H1 (cell line): ENCODE data around the gene DOCK10. TPM values are rescaled to one million over a fixed set of nuclear protein-coding genes. Genes with fewer than 3 reads are reported as not detected.

ENCODE experiments used
- CTCF ChIA-PET: fragments of 300-600 bp; sonication (Branson Sonifier 250); formaldehyde crosslinking; loops from one replicate; lab custom pipeline; 2021; ENCODE audit not compliant: partially characterized antibody; lab: Charles Lee
- POLR2A ChIA-PET: fragments of 300-600 bp; sonication (Branson Sonifier 250); formaldehyde crosslinking; loops from one replicate; lab custom pipeline; 2021; ENCODE audit warnings: inconsistent platforms; ENCODE audit not compliant: partially characterized antibody; lab: Charles Lee
- DNase-seq, 2 experiments: peaks; one replicate each; pipeline versions ENCODE4 v3.0.0 to v3.0.0-alpha.2; 2010 to 2022; ENCODE audit warnings: low spot score in 2 of 2, low read depth in 1 of 2, mixed read lengths in 1 of 2
- FAIRE-seq: peaks from 2 replicates; lab custom pipeline; 2011; peaks lifted over from hg19 to GRCh38; lab: Jason Lieb, UNC
- H2AFZ ChIP-seq: 2 replicates; pipeline ENCODE4 v1.8.1; 2012; ENCODE audit warnings: low read length, inconsistent platforms
- H2AK5ac ChIP-seq: 2 replicates; pipeline ENCODE4 v1.6.1; 2013; ENCODE audit warnings: low read depth, low read length
- H2BK120ac ChIP-seq: replicated peaks from 2 replicates; pipeline ENCODE3; 2013; ENCODE audit warnings: low read depth, low read length, inconsistent platforms
- H2BK12ac ChIP-seq: 2 replicates; pipeline ENCODE4 v1.6.1; 2013; ENCODE audit warnings: low read depth, low read length
- H2BK15ac ChIP-seq: 2 replicates; pipeline ENCODE4 v1.6.1; 2013; ENCODE audit warnings: low read length
- H2BK20ac ChIP-seq: 2 replicates; pipeline ENCODE4 v1.6.1; 2013; ENCODE audit warnings: low read length
- H2BK5ac ChIP-seq: 2 replicates; pipeline ENCODE4 v1.6.1; 2013; ENCODE audit warnings: low read depth, low read length
- H3K14ac ChIP-seq: 2 replicates; pipeline ENCODE4 v1.6.1; 2013; ENCODE audit warnings: inconsistent platforms; ENCODE audit not compliant: insufficient read length
- H3K18ac ChIP-seq: 2 replicates; pipeline ENCODE4 v1.6.1; 2013; ENCODE audit warnings: low read length; ENCODE audit errors: extremely low read depth
- H3K23ac ChIP-seq: 2 replicates; pipeline ENCODE4 v1.6.1; 2013; ENCODE audit warnings: inconsistent platforms; ENCODE audit not compliant: insufficient read length
- H3K23me2 ChIP-seq: 2 replicates; pipeline ENCODE4 v1.6.1; 2013; ENCODE audit warnings: low read depth, low read length
- H3K27ac ChIP-seq: 2 replicates; pipeline ENCODE4 v1.6.1; 2011; ENCODE audit warnings: low read depth, low read length, inconsistent platforms
- H3K27me3 ChIP-seq, 4 experiments: replicated peaks in 1 of 4; 1 replicate in 1 of 4; 2 replicates in 3 of 4; pipeline versions ENCODE4 v1.6.1 to v1.8.1; 2011 to 2013; ENCODE audit warnings: low read length in 3 of 4, mild to moderate bottlenecking in 3 of 4, inconsistent platforms in 2 of 4, mixed read lengths in 2 of 4, moderate library complexity in 1 of 4; ENCODE audit not compliant: control insufficient read depth in 3 of 4, insufficient read depth in 3 of 4; ENCODE audit errors: extremely low read depth in 1 of 4
- H3K36me3 ChIP-seq, 4 experiments: 2 replicates each; pipeline versions ENCODE4 v1.6.1 to v1.8.1; 2011 to 2013; ENCODE audit warnings: mild to moderate bottlenecking in 4 of 4, low read length in 3 of 4, moderate library complexity in 2 of 4, control low read depth in 1 of 4, inconsistent platforms in 1 of 4; ENCODE audit not compliant: insufficient read depth in 4 of 4, control insufficient read depth in 2 of 4
- H3K4ac ChIP-seq: replicated peaks from 2 replicates; pipeline ENCODE3; 2013; ENCODE audit warnings: low read length, low read depth, mixed read lengths, inconsistent platforms; ENCODE audit not compliant: insufficient read length
- H3K4me1 ChIP-seq, 4 experiments: replicated peaks in 1 of 4; 1 replicate in 1 of 4; 2 replicates in 3 of 4; pipeline versions ENCODE4 v1.6.1 to v1.8.1; 2011 to 2013; ENCODE audit warnings: low read length in 3 of 4, inconsistent platforms in 2 of 4, mixed read lengths in 1 of 4; ENCODE audit not compliant: insufficient read depth in 4 of 4, control insufficient read depth in 3 of 4
- H3K4me2 ChIP-seq, 2 experiments: 2 replicates each; pipeline versions ENCODE4 v1.6.1 to v1.8.1; 2011 to 2013; ENCODE audit warnings: low read depth in 2 of 2, low read length in 2 of 2, control low read depth in 1 of 2, inconsistent platforms in 1 of 2, mild to moderate bottlenecking in 1 of 2; ENCODE audit not compliant: insufficient read depth in 1 of 2
- H3K4me3 ChIP-seq, 4 experiments: fragments of 200-600, 300-600 bp in 1 of 4; sonication (generic), shearing (Covaris generic), sonication (Bioruptor Twin) in 1 of 4; 2 replicates each; pipeline versions ENCODE4 v1.5.1 to v1.8.1; 2011 to 2016; ENCODE audit warnings: low read length in 4 of 4, low read depth in 3 of 4, control low read depth in 2 of 4, inconsistent platforms in 2 of 4, mild to moderate bottlenecking in 2 of 4, mixed read lengths in 1 of 4, moderate library complexity in 1 of 4; ENCODE audit not compliant: insufficient read depth in 2 of 4; ENCODE audit errors: extremely low read depth in 1 of 4
- H3K56ac ChIP-seq: replicated peaks from 2 replicates; pipeline ENCODE3; 2013; ENCODE audit warnings: low read depth, mild to moderate bottlenecking, mixed read lengths, low read length, inconsistent platforms; ENCODE audit not compliant: insufficient read length
- H3K79me1 ChIP-seq: 2 replicates; pipeline ENCODE4 v1.6.1; 2013; ENCODE audit warnings: low read depth, low read length, control low read depth
- H3K79me2 ChIP-seq, 2 experiments: 2 replicates each; pipeline versions ENCODE4 v1.6.1 to v1.8.1; 2012 to 2013; ENCODE audit warnings: low read length in 2 of 2, mild to moderate bottlenecking in 2 of 2, inconsistent platforms in 1 of 2; ENCODE audit not compliant: insufficient read depth in 2 of 2, control insufficient read depth in 1 of 2
- H3K9ac ChIP-seq, 4 experiments: replicated peaks in 1 of 4; 1 replicate in 1 of 4; 2 replicates in 3 of 4; pipeline versions ENCODE4 v1.6.1 to v1.8.1; 2011 to 2013; ENCODE audit warnings: low read depth in 3 of 4, low read length in 3 of 4, control low read depth in 2 of 4, mild to moderate bottlenecking in 2 of 4, moderate library complexity in 2 of 4, inconsistent platforms in 1 of 4; ENCODE audit errors: extremely low read depth in 1 of 4
- H3K9me3 ChIP-seq, 2 experiments: 2 replicates each; pipeline versions ENCODE4 v1.6.1 to v1.8.1; 2012 to 2013; ENCODE audit warnings: mild to moderate bottlenecking in 2 of 2, moderate library complexity in 2 of 2, control low read depth in 1 of 2, inconsistent platforms in 1 of 2, low read depth in 1 of 2, low read length in 1 of 2, mixed read lengths in 1 of 2; ENCODE audit not compliant: insufficient read depth in 2 of 2
- H4K20me1 ChIP-seq, 2 experiments: replicated peaks in 1 of 2; 2 replicates each; pipeline versions ENCODE3 to v1.8.1; 2011 to 2013; ENCODE audit warnings: inconsistent platforms in 2 of 2, low read length in 2 of 2, mild to moderate bottlenecking in 1 of 2; ENCODE audit not compliant: insufficient read depth in 2 of 2, control insufficient read depth in 1 of 2
- H4K5ac ChIP-seq: 2 replicates; pipeline ENCODE4 v1.6.1; 2013; ENCODE audit warnings: low read length, low read depth, mixed read lengths, inconsistent platforms; ENCODE audit not compliant: insufficient read length
- H4K8ac ChIP-seq: 2 replicates; pipeline ENCODE4 v1.8.0; 2013; ENCODE audit warnings: mild to moderate bottlenecking, moderate library complexity, low read length, inconsistent platforms; ENCODE audit not compliant: insufficient read depth; ENCODE audit errors: extremely low read depth
- H4K91ac ChIP-seq: replicated peaks from 2 replicates; pipeline ENCODE3; 2013; ENCODE audit warnings: low read length, mixed read lengths, inconsistent platforms; ENCODE audit not compliant: insufficient read length
- BACH1 ChIP-seq: IDR thresholded peaks from 2 replicates; pipeline ENCODE4 v1.6.1; 2012; ENCODE audit warnings: low read length, improper control_type of control experiment
- BCL11A ChIP-seq, 2 experiments: IDR thresholded peaks; one replicate each; pipeline ENCODE4 v1.6.1; 2011; ENCODE audit warnings: low read depth in 2 of 2, low read length in 2 of 2, mild to moderate bottlenecking in 2 of 2
- BRCA1 ChIP-seq: IDR thresholded peaks from 2 replicates; pipeline ENCODE4 v1.6.1; 2012; ENCODE audit warnings: low read depth, low read length, improper control_type of control experiment
- CBX5 ChIP-seq: fragments of 300-800, 300-1000 bp; sonication (generic); IDR thresholded peaks from 2 replicates; pipeline ENCODE4 v1.7.1; 2016; ENCODE audit warnings: antibody characterized with exemption, low read length, low read depth
- CEBPB ChIP-seq: IDR thresholded peaks from 2 replicates; pipeline ENCODE4 v1.6.1; 2012; ENCODE audit warnings: low read depth, low read length
- RAD21 ChIP-seq, 2 experiments: IDR thresholded peaks in 1 of 2; conservative IDR thresholded peaks in 1 of 2; 2 replicates each; pipeline ENCODE4 v1.6.1; 2011; ENCODE audit warnings: low read depth in 2 of 2, low read length in 2 of 2, improper control_type of control experiment in 1 of 2, inconsistent platforms in 1 of 2, mild to moderate bottlenecking in 1 of 2, moderate library complexity in 1 of 2
- SP2 ChIP-seq: IDR thresholded peaks from 2 replicates; pipeline ENCODE4 v1.6.1; 2012; ENCODE audit warnings: mild to moderate bottlenecking, low read length, inconsistent platforms
- TAF7 ChIP-seq: optimal IDR thresholded peaks from 2 replicates; pipeline ENCODE3; 2011; ENCODE audit warnings: low read depth, mild to moderate bottlenecking, inconsistent platforms, low read length, moderate library complexity, borderline replicate concordance
- WGBS, 2 experiments: shearing (Covaris generic) in 1 of 2; methylation state at CpG; one replicate each; pipeline versions ENCODE4 v1.1.6 to v1.1.7; 2013 to 2015; ENCODE audit warnings: low lambda C conversion rate in 2 of 2, mixed read lengths in 2 of 2, inconsistent platforms in 1 of 2, low coverage in 1 of 2, missing lambda C conversion rate in 1 of 2; ENCODE audit not compliant: insufficient replicate concordance in 2 of 2, insufficient coverage in 1 of 2, insufficient read length in 1 of 2; ENCODE audit errors: extremely low coverage in 1 of 2, missing lambda C conversion rate in 1 of 2; 5-methylcytosine and 5-hydroxymethylcytosine counted together
- polyA plus RNA-seq, 7 experiments: library from polyadenylated mRNA; depleted of rRNA in 3 of 7; stranded (reverse) in 5 of 7; unstranded in 2 of 7; fragments of >200 nt in 5 of 7; fragments of 200-250 nt in 2 of 7; gene quantifications; 1 replicate in 5 of 7; 2 replicates in 1 of 7; 4 replicates in 1 of 7; pipeline versions ENCODE4 v1.2.1 to v1.2.3, GENCODE V29; 2011 to 2013; ENCODE audit warnings: missing spikeins in 2 of 7, mixed read lengths in 2 of 7
- total RNA-seq: library from RNA; stranded (reverse); fragmentation: NEBNext Ultra II Directional; extraction: Animal tissue kit (Norgen Biotek cat#: 25700); gene quantifications from 2 replicates; pipeline ENCODE4 v1.2.1, GENCODE V29; 2021
- TF ChIP-seq, protein P1 (sequence below): IDR thresholded peaks from 2 replicates; pipeline ENCODE4 v1.6.1; 2012; ENCODE audit warnings: low read length, inconsistent platforms

DOCK10 gene
- total and polyA plus RNA-seq, 2 of the 8 experiments (the other 6 are each of a cell fraction or from before 2014, with no cell fraction given): 0.33 to 1.6 TPM

DNA sequence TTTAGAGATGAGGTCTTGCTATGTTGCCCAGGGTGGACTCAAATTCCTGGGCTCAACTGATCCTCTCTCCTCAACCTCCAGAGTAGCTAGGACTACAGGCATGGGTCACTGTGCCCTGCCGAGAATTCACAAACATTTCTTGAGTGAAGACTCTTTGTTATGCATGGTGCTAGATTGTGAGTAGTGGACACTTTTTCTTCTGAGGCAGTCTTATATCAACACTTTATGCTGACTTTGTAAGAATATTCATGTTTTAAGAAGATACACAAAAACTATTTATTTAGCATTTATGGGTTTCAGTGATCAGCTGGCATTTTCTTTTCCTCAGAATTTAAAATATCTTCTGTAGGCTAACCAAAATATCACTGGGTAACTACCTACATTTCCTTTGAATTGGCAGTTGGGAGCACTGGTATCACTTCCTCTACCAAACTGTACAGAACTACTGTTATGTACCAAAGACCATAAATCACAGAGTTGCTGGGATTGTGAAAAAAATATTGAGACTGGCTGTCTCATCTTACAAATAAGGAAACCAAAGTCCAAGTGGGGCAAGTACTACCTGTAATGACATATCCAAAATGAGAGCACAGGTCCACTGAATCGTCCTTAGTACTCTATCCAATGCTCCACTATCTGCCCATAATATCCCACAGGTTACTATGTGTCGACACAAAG, 34.0 kb downstream of the DOCK10 start:
- POLR2A ChIA-PET: no interaction called here
- no peak overlapping the region for H4K91ac ChIP-seq
- H3K36me3 ChIP-seq: no peaks in the 10 kb centered on the region
- no peak overlapping the region for H3K18ac ChIP-seq
- H2BK12ac ChIP-seq: no peak overlapping the region
- no peaks in the 10 kb centered on the region for H3K79me1 ChIP-seq
- WGBS, 2 experiments: 93% methylated on average over 3 of the region's 3 CpGs; no CpG with 5 or more reads in 1 of the 2 experiments
- no peak overlapping the region for H3K4ac ChIP-seq
- no peak overlapping the region for H3K56ac ChIP-seq
- no peak overlapping the region for H4K8ac ChIP-seq
- H3K4me1 ChIP-seq: no peaks in the 10 kb centered on the region; a peak in 2 of 7 replicates
- CTCF ChIA-PET: interaction anchor here (0.6 to 3.4 kb wide), 26 partner anchors 9 to 650 kb away, joined by 3 to 15 read pairs (median 4); no protein-coding TSS in a partner anchor
- H3K27me3 ChIP-seq: no peaks in the 10 kb centered on the region
- H2AK5ac ChIP-seq: no peak overlapping the region
- no peak for DNase-seq
- no peak overlapping the region for H3K27ac ChIP-seq
- H3K9me3 ChIP-seq: no peaks in the 10 kb centered on the region
- no peak overlapping the region for H3K4me2 ChIP-seq
- no peak for FAIRE-seq
- no peak overlapping the region; the same call in 1 of the 2 replicates for H2AFZ ChIP-seq
- no peak overlapping the region for H3K4me3 ChIP-seq
- no peak overlapping the region for H2BK5ac ChIP-seq
- no peak overlapping the region for H4K5ac ChIP-seq
- no peak overlapping the region for H2BK20ac ChIP-seq
- H2BK120ac ChIP-seq: no peak overlapping the region
- no peaks in the 10 kb centered on the region for H3K79me2 ChIP-seq
- H4K20me1 ChIP-seq: no peaks in the 10 kb centered on the region
- no peak overlapping the region for H3K14ac ChIP-seq
- H3K9ac ChIP-seq: no peak overlapping the region
- H3K23me2 ChIP-seq: no peaks in the 10 kb centered on the region
- no peak overlapping the region for H2BK15ac ChIP-seq
- H3K23ac ChIP-seq: no peak overlapping the region
- TF ChIP-seq RAD21 (IDR thresholded peaks at IDR 0.05 in 1 of 2, conservative IDR thresholded peaks at IDR 0.05 in 1 of 2; ENCODE audit: low read depth in 2 of 2, low read length in 2 of 2): no peak
- TF ChIP-seq, protein P1, sequence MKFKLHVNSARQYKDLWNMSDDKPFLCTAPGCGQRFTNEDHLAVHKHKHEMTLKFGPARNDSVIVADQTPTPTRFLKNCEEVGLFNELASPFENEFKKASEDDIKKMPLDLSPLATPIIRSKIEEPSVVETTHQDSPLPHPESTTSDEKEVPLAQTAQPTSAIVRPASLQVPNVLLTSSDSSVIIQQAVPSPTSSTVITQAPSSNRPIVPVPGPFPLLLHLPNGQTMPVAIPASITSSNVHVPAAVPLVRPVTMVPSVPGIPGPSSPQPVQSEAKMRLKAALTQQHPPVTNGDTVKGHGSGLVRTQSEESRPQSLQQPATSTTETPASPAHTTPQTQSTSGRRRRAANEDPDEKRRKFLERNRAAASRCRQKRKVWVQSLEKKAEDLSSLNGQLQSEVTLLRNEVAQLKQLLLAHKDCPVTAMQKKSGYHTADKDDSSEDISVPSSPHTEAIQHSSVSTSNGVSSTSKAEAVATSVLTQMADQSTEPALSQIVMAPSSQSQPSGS: no peak
- no peak for TF ChIP-seq BCL11A (IDR thresholded peaks at IDR 0.05; ENCODE audit: low read depth in 2 of 2, low read length in 2 of 2)
- TF ChIP-seq CBX5: no peak
- TF ChIP-seq BRCA1: no peak
- no peak for TF ChIP-seq SP2
- no peak for TF ChIP-seq CEBPB
- TF ChIP-seq TAF7: no peak
- no peak for TF ChIP-seq BACH1
